Lower leg skin (tissue), 4 donors: ENCODE results near the gene NIM1K. TPM values are rescaled to one million over a fixed set of nuclear protein-coding genes. Genes with fewer than 3 reads are reported as not detected.

Experiments
- DNase-seq, 2 donors: peaks; one replicate each; pipeline ENCODE4 v3.0.0-alpha.2; 2019; ENCODE audit warnings: low spot score in 2 of 2
- H3K4me3 ChIP-seq: fragments of 200-600 bp; sonication (generic); 2 replicates; pipeline ENCODE4 v1.5.1; 2017; ENCODE audit warnings: mild to moderate bottlenecking, low read depth; ENCODE audit not compliant: poor library complexity, severe bottlenecking
- POLR2A ChIP-seq, 2 donors: fragments of 450-650 bp; IDR thresholded peaks; one replicate each; pipeline ENCODE4 v1.6.1; 2016 to 2017; ENCODE audit warnings: antibody characterized with exemption in 2 of 2, mild to moderate bottlenecking in 1 of 2, moderate library complexity in 1 of 2
- WGBS, 2 donors: methylation state at CpG; one replicate each; pipeline ENCODE4 v1.1.5; 2018; 5-methylcytosine and 5-hydroxymethylcytosine counted together
- intact Hi-C: fragments of 100-400 bp; cut with DNase I; formaldehyde crosslinking; loops from one replicate; pipeline ENCODE4 v1.15.0; 2023; ENCODE audit warnings: low total_unique reads
- total RNA-seq, 4 donors: library from RNA; depleted of rRNA; stranded (reverse); fragments of >200 nt; gene quantifications; one replicate each; pipeline ENCODE4 v1.1.0, GENCODE V29; 2016
- TF ChIP-seq, protein P1 (sequence below), 3 donors: fragments of 450-650 bp; IDR thresholded peaks; one replicate each; pipeline ENCODE4 v1.5.1; 2016; ENCODE audit warnings: antibody characterized with exemption in 3 of 3, mild to moderate bottlenecking in 3 of 3, moderate library complexity in 2 of 3

NIM1K gene
- total RNA-seq, 4 donors from 2014 or later: 0.44 to 2.5 (median 0.65) TPM; not detected in 1

DNA sequence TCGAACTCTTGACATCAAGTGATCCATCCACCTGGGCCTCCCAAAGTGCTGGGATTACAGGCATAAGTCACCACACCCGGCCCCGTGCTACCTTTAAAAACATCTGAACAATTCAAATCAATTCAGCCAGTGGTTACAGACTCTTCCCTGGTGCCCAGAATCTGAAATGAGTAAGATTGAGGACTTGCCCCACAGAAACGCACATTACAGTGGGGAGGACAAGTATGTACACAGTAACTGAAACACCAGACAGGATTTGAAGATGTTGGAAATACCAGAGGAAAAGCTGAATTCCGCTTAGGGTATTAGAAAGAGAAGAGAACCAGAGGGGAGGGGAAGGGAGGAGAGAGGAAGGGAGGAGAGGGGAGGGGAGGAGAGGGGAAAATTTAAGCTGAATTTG lies 17.8 kb downstream of the NIM1K start:
- intact Hi-C loops: no loop called here
- H3K4me3 ChIP-seq: no peak overlapping the region
- 75% methylated on average over 5 of the region's 5 CpGs for WGBS, 2 donors
- TF ChIP-seq POLR2A (IDR thresholded peaks at IDR 0.05): no peak
- TF ChIP-seq, protein P1, sequence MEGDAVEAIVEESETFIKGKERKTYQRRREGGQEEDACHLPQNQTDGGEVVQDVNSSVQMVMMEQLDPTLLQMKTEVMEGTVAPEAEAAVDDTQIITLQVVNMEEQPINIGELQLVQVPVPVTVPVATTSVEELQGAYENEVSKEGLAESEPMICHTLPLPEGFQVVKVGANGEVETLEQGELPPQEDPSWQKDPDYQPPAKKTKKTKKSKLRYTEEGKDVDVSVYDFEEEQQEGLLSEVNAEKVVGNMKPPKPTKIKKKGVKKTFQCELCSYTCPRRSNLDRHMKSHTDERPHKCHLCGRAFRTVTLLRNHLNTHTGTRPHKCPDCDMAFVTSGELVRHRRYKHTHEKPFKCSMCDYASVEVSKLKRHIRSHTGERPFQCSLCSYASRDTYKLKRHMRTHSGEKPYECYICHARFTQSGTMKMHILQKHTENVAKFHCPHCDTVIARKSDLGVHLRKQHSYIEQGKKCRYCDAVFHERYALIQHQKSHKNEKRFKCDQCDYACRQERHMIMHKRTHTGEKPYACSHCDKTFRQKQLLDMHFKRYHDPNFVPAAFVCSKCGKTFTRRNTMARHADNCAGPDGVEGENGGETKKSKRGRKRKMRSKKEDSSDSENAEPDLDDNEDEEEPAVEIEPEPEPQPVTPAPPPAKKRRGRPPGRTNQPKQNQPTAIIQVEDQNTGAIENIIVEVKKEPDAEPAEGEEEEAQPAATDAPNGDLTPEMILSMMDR (IDR thresholded peaks at IDR 0.05): no peak
- no peak for DNase-seq

DNA sequence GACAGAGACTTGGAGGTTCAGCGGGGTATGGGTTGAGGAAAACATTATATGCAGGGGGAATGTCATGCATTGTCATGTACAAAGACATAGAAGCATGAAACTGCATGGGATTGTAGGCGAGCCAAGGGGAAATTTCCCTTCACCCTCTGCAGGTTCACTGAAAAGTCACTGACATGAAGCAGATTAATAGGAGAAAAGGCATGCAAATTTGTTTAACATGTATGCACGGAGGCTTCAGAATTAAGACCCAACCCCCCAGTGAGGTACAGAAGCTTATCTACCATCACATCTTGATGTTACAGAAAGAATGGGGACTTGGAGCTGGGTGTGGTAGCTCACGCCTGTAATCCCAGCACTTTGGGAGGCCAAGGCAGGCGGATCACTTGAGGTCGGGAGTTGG lies 18.5 kb downstream of the NIM1K start:
- WGBS, 2 donors: 43 to 61% methylated on average over 6 of the region's 6 CpGs
- DNase-seq: no peak
- TF ChIP-seq, protein P1 (IDR thresholded peaks at IDR 0.05): no peak
- no peak for TF ChIP-seq POLR2A (IDR thresholded peaks at IDR 0.05)
- intact Hi-C loops: no loop called here
- no peak overlapping the region for H3K4me3 ChIP-seq

DNA sequence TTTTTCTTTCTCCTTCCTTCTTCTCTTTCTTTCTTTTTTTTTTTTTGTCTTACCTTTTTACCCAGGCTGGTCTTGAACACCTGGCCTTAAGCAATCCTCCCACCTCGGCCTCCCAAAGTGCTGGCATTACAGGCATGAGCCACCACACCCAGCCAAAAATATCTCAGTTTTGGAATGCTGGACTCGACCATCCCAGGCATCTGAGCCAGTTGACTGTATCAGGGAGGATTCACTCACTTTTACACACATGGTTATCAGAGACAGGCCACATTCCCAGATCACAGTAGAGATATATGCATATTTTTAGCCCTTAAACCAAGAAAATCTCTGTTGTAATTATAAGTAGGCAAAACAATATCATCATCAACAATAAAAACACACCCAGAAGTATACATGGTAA lies 21.9 kb downstream of the NIM1K start:
- no peak for DNase-seq
- TF ChIP-seq, protein P1 (IDR thresholded peaks at IDR 0.05): no peak
- no peak for TF ChIP-seq POLR2A (IDR thresholded peaks at IDR 0.05)
- 66 to 73% methylated on average over 2 of the region's 2 CpGs for WGBS, 2 donors
- no peak overlapping the region for H3K4me3 ChIP-seq
- intact Hi-C loops: no loop called here

DNA sequence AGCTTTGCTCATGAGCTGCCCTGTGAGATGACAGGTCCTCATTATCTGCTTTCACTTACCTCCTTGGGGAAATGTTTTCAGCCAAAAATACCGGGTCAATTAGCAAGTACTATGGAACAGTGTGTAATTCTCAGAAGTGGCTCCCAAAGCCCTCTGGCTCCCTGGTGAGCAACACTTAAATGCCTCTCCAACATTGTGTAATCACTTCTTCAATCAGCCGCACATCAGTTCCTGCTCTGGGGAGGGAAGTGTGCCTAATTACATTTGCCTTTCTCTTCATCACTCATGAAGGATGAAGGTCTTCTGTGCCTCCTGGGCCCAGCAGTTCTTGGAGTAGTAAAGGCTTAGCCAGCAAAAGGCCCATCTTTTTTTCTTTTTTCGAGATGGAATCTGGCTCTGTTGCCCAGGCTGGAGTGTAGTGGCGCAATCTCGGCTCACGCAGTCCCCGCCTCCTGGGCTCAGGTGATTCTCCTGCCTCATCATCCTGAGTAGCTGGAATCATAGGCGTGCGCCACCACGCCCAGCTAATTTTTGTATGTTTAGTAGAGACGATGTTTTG lies 23.1 kb downstream of the NIM1K start:
- TF ChIP-seq, protein P1 (IDR thresholded peaks at IDR 0.05): no peak
- no peak for TF ChIP-seq POLR2A (IDR thresholded peaks at IDR 0.05)
- no peak overlapping the region for H3K4me3 ChIP-seq
- intact Hi-C loops: no loop called here
- WGBS, 2 donors: 68 to 77% methylated on average over 11 of the region's 11 CpGs
- no peak for DNase-seq

DNA sequence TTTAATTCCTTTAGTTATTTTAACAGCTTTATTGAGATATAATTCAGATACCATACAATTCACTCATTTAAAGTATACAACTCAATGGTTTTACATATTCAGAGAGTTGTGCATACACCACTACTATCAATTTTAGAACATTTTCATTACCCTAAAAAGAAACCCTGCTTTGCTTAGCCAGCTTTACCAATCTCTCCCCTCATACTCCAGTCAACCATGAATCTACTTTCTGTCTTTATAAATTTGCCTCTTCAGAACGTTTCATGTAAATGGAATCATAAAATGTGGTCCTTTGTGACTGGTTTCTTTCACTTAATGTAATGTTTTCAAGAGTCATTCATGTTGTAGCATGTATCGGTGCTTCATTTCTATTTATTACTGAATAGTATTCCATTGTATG lies 24.9 kb downstream of the NIM1K start:
- intact Hi-C loops: no loop called here
- DNase-seq: no peak
- WGBS, 2 donors: 68 to 71% methylated on average over 2 of the region's 2 CpGs
- no peak overlapping the region for H3K4me3 ChIP-seq
- no peak for TF ChIP-seq POLR2A (IDR thresholded peaks at IDR 0.05)
- TF ChIP-seq, protein P1 (IDR thresholded peaks at IDR 0.05): no peak

DNA sequence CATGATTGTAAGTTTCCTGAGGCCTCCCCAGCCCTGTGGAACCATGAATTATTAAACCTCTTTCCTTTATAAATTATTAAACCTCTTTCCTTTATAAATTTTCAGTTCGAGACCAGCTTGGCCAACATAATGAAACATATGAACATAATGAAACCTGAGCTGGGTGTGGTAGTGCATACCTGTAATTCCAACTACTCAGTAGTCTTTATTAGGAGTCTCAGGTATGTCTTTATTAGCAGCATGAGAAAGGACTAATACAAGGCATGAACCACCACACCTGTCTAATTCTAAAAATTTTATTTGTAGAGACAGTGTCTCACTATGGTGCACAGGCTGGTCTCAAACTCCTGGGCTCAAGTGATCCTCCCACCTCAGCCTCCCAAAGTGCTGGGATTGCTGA lies 27.1 kb downstream of the NIM1K start:
- DNase-seq: no peak
- intact Hi-C loops: no loop called here
- TF ChIP-seq, protein P1 (IDR thresholded peaks at IDR 0.05): no peak
- no peak overlapping the region for H3K4me3 ChIP-seq
- WGBS, 2 donors: 68 to 83% methylated on average over 1 of the region's 1 CpG
